Ascending aorta (tissue), 2 donors: ENCODE results near the gene EIF2AK2. TPM values are rescaled to one million over a fixed set of nuclear protein-coding genes. Genes with fewer than 3 reads are reported as not detected.

Experiments used
- DNase-seq, 2 donors: peaks; one replicate each; pipeline ENCODE4 v3.0.0-alpha.2; 2019; ENCODE audit warnings: low spot score in 2 of 2
- H3K27ac ChIP-seq, 2 donors: fragments of 200-600 bp; sonication (generic); one replicate each; pipeline ENCODE4 v1.5.1; 2016 to 2017; ENCODE audit warnings: mild to moderate bottlenecking in 1 of 2
- H3K27me3 ChIP-seq: fragments of 200-600 bp; sonication (generic); one replicate; pipeline ENCODE4 v1.5.1; 2017
- H3K36me3 ChIP-seq, 2 donors: fragments of 200-600 bp; sonication (generic); one replicate each; pipeline ENCODE4 v1.5.1; 2016
- H3K4me1 ChIP-seq, 2 donors: fragments of 200-600 bp; sonication (generic); one replicate each; pipeline ENCODE4 v1.5.1; 2016 to 2017; ENCODE audit warnings: mild to moderate bottlenecking in 1 of 2
- H3K4me3 ChIP-seq, 2 donors: fragments of 200-600 bp; sonication (generic); one replicate each; pipeline ENCODE4 v1.5.1; 2016 to 2017; ENCODE audit warnings: mild to moderate bottlenecking in 1 of 2
- H3K9me3 ChIP-seq, 2 donors: fragments of 200-600 bp; sonication (generic); one replicate each; pipeline ENCODE4 v1.5.1; 2016
- CTCF ChIP-seq, 3 experiments: fragments of 200-600 bp in 2 of 3; fragments of 450-650 bp in 1 of 3; sonication (generic) in 2 of 3; IDR thresholded peaks; one replicate each; pipeline ENCODE4 v1.5.1; 2016 to 2019; ENCODE audit warnings: antibody characterized with exemption in 3 of 3, mild to moderate bottlenecking in 1 of 3, moderate library complexity in 1 of 3
- intact Hi-C: fragments of 100-400 bp; cut with DNase I; formaldehyde crosslinking; loops from one replicate; pipeline ENCODE4 v1.15.1; 2023
- total RNA-seq: library from RNA; depleted of rRNA; stranded (reverse); fragments of >200 nt; gene quantifications from one replicate; pipeline ENCODE4 v1.1.0, GENCODE V29; 2016

Gene EIF2AK2
- total RNA-seq, 1 donor from 2014 or later = 10.6 TPM

DNA sequence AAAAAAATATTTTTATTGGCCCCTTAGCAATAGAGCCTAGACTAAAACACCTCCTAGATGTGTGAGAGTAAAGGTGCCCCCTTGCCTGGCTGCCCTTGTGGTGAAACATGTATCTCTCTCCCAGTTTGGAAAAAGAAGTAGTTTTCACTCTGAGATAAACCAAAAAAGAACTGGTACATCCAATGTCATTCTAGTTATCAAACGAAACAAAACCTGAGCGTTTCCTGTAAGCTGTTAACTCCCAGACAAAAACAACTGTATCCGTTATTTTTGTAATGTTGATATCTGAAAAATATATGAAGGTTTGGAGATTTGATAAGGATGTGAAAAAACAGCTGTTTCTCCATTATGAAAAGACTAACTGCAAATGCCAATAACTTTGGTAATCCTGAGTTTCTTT is 96.9 kb downstream of the EIF2AK2 start:
- Histone ChIP-seq H3K4me3 (no peak overlapping the region), H3K36me3 (peaks cover 50 to 78% of the 10 kb centered on the region in 2 donors), H3K27me3 (no peaks in the 10 kb centered on the region), H3K27ac (no peak overlapping the region), H3K9me3 (no peaks in the 10 kb centered on the region), H3K4me1 (no peaks in the 10 kb centered on the region)
- intact Hi-C loops = no loop called here
- TF ChIP-seq CTCF (IDR thresholded peaks at IDR 0.05) = no peak
- no peak for DNase-seq

DNA sequence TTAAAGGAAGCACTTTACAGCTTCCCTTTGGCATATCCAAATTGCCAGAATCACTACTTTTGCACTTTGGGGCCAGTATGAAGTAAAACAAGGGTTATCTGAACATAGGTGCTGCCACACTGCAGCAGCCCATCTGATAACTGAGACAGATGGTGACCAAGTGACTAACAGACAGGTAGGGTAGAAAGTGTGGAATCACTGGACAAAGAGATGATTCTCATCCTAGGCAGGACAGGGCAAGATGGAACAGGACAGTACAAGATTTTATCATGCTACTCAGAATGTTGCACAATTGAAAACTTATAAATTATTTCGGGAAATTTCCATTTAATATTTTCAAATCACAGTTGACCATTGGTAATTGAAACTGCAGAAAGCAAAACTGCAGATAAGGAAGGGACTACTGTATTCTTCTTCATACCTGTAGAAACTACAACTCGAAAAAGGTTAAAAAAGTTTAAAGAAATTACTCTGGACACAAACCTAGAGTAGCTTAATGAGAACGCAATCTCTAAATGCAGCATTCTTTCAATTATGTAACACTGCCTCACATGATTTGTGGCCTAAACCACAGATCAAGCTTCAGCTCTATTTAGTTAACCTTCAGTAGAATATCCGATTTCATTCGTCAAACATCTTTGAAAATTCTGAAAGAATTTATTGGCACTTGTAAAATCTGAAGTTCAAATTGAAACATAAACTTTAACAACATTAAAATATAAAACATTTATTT is 104.0 kb downstream of the EIF2AK2 start:
- H3K27me3 ChIP-seq = no peaks in the 10 kb centered on the region
- no peaks in the 10 kb centered on the region for H3K4me1 ChIP-seq
- H3K27ac ChIP-seq = no peak overlapping the region
- H3K9me3 ChIP-seq = no peaks in the 10 kb centered on the region
- no peak for TF ChIP-seq CTCF (IDR thresholded peaks at IDR 0.05)
- intact Hi-C loops = no loop called here
- no peak for DNase-seq
- peaks cover 49 to 75% of the 10 kb centered on the region in 2 donors for H3K36me3 ChIP-seq
- no peak overlapping the region for H3K4me3 ChIP-seq

Other genes with a start within 250 kb of the EIF2AK2 start
- 4.3 TPM for gene STRN, start 190.4 kb downstream of the EIF2AK2 start, total RNA-seq
- 10.6 TPM for gene HEATR5B, start 72.6 kb downstream of the EIF2AK2 start, total RNA-seq
- gene GPATCH11, start 72.5 kb downstream of the EIF2AK2 start, total RNA-seq = 0.21 TPM
- not detected for gene SULT6B1, start 31.7 kb upstream of the EIF2AK2 start, total RNA-seq
- gene CEBPZOS, start 39.5 kb upstream of the EIF2AK2 start, total RNA-seq = 2.9 TPM
- gene CEBPZ, start 74.6 kb upstream of the EIF2AK2 start, total RNA-seq = 20.2 TPM
- gene NDUFAF7, start 74.7 kb upstream of the EIF2AK2 start, total RNA-seq = 3.8 TPM
- 14.0 TPM for gene PRKD3, start 167.9 kb upstream of the EIF2AK2 start, total RNA-seq
- gene QPCT, start 187.7 kb upstream of the EIF2AK2 start, total RNA-seq = 1.8 TPM